ENCODE results near the gene SLC28A1.

SLC28A1 gene

DNA sequence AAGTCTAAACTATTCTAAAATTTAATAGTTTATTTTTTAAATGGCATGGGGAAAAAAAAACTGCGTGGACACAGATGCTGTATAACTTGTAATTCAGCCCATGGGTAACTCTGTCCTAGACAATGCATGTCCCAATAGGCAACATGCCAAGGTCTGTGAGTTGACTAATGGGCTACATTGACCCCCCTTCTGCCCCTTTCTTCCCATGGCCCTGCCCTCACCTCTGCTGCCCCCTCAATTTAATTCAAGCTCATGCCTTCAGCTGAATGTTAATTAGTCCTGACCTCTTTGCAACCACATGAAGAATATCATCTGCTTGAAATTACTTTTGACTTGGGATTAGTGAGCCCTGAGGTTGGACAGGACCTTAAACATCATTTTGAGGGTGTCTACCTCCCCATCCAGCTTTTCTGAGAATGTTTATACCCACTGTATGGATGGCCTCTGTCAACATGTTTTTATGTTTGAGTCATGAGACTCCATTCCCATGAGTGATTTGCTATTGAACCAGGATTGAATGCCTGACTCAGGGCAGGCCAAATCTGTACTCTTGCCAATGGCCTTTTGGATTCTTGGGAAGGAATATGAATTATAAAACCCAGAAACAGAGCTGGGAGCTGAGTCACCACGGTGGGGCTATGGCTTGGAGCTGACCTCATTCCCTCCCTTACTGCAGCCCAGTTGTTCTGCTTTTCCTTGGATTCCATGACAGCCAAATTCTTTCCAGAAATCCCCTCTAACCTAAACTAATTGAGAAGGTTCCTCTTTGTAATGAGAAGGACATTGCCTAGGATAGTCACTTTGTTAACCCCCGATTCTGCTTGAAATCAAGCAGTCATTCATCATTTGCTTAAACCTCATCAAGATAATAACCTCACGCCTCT, 63.7 kb downstream of the SLC28A1 start:
- peak in 1 of 2 experiments; percentile 15 for DNase-seq

DNA sequence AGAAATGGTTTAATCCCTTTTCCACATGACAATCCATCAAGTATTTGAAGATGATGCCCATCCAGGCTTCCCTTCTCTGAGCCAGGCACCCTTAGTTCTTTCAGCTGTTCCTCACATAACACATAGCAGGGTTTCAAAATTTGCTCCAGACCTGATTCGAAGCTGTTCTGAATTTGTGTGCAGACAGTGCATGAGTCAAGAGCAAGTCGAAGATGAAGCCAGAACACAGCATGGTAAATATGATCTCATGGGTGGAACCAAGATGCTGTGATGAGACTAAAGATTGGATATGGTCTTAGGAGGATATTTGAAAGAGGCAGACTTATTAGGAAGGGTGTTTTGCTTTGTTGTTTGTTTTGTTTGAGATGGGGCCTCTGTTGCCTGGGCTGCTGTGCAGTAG, 64.6 kb downstream of the SLC28A1 start:
- DNase-seq = no peak

DNA sequence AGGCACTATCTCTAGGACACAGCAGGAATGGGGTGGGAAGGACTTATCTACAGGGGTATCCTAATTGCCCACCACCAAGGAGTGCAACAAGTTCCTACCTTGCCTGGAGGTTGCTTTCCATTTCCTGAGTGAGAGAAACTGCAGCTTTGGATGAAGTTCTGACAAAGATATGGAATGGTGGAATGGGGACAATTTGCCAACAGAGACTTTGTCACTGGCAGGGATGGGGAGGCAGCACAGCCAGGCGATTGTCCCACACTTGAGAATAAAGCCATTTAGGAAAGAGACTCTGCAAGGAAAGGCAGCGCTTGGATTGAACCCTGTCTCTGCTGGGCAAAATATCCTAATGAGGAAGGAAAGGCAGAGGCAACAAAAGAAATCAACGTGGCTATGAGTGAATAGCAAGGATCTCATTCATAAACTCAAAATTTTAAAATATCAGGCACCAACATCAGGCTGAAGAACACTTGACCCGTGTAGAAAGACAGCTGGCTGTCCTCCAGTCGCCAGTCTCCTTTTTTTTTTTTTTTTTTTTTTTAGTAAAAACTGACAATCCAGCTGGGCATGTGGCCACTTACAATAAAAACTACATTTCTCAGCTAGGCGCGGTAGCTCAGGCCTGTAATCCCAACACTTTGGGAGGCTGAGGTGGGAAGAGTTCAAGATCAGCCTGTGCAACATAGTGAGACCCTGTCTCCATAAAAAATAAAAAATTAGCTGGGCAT, 65.5 kb downstream of the SLC28A1 start:
- no peak for DNase-seq

DNA sequence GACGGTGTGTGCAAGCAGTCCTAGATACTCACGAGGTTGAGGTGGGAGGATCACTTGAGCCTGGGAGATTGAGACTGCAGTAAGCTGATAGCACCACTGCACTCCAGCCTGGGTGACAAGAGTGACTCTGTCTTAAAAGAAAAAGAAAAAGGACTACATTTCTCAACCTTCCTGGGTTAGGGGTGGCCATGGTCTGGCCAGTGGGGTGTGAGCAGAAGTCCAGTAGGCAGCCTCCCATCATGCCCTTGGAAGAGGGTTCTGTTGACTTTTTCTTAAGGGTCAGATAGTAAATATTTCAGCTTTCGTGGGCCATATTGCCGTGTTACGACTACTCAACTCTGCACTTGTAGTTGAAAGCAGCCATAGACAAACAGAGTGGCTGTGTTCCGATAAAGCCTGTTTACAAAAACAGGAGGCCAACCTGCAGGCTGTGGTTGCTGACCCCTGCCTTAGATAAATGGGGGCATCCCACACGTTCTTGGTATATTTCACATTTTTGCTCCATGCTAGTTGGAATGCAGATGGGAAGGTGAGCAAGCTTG, 66.2 kb downstream of the SLC28A1 start:
- DNase-seq = no peak

DNA sequence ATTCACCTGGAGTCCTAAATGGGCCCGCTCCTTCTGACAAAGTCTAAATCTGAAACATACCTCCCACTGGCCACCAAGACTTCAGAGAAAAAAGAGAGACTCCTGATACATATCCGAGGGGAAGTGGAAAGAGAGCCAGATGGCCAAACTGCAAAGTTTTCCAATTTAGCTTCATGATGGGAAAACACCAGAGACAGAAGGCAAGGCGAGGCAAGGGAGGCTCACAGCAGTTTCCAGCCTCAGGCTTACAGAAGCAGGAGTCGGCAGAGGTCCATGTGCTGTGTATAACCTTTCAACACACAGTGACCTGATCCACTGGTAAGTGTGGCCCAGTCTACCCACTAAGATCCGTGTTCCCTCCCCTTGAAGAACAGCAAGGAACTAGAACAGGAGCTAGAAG, 67.3 kb downstream of the SLC28A1 start:
- no peak for DNase-seq

DNA sequence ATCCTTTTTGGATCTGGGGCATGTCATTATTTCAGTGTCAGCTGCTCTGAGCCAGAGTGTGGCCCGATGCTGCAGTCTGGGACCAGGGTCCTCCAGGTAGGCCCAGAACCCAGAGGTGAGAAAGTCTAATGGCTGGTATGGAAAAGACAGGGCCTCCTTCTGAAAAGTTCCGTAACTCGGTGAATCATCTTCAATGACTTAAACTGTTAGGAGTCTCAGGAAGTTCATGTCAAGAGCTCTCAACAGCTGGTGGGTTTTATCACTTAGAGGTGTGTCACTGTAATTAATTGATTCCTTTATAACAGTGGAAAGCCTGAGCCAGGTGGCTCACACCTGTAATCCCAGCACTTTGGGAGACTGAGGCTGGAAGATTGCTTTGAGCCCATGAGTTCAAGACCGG, 68.7 kb downstream of the SLC28A1 start:
- DNase-seq = no peak

DNA sequence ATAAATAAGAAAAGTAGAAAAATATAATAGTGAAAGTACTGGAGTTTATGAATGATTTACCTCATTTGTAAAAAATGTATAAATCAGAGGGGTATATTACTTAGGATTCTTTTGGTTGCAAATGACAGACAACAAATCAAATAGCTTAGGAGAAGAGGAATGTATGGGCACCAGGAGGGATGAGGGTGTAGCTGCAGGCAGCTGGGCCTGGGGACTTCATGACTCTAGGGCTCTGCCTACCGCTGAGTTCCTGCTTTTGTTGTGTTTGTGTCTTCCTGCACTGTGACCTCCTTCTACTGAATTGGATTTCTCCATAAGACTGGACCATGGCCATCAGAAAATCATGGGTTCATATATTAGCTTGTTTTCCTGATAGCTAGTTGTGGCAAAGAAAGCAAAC, 69.3 kb downstream of the SLC28A1 start:
- DNase-seq = no peak

DNA sequence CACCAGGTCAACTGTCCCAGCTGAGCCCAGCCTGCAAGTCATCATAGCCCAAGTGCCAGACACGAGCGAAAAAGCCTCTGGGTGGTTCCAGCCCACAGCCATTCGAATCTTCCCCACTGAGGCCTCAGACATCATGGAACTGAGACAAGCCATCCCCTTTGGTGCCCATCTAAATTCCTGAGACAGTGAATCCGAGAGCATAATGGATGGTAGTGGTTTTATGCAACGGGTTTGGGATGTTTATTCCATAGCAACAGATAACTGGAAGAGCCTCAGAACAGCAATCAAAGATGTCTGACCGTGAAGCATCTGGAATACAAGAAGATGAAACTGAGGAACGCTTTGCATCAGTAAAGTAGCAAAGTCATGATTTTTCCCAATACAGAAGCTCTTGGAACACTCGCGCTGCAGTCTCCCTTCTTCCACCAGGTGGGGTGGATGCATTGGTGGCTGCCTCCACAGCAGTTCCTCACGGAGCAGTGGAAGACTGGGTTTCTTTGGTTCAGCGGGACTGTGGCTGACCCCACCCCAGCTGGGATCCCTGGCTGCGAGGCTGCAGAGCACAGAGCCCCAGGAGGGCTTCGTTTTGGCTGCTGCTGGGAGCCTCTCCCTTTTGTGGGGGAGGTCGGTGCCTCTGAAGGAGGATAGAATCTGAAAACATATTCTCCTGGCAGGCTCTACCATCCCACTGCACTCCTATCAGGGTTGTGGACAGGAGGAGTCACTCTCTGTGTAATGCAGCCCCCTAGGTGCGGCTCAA, 70.8 kb downstream of the SLC28A1 start:
- DNase-seq = peak; percentile 26 to 50

DNA sequence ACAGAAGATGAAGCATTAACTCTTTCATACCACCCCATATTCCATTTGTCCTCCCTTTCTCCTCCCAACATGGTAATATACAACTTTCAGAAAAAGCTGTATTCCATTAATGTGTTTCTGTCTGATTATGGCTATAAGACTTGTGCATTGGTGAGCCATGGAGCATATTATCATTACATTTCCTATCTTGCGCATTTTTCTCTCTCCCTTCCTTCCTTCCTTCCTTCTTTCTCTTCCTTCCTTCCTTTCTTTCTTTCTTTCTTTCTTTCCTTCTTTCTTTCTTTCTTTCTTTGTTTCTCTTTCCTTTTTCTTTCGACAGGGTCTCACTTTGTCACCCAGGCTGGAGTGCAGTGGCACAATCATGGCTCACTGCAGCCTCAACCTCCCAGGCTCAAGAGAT, 71.7 kb downstream of the SLC28A1 start:
- no peak for DNase-seq

DNA sequence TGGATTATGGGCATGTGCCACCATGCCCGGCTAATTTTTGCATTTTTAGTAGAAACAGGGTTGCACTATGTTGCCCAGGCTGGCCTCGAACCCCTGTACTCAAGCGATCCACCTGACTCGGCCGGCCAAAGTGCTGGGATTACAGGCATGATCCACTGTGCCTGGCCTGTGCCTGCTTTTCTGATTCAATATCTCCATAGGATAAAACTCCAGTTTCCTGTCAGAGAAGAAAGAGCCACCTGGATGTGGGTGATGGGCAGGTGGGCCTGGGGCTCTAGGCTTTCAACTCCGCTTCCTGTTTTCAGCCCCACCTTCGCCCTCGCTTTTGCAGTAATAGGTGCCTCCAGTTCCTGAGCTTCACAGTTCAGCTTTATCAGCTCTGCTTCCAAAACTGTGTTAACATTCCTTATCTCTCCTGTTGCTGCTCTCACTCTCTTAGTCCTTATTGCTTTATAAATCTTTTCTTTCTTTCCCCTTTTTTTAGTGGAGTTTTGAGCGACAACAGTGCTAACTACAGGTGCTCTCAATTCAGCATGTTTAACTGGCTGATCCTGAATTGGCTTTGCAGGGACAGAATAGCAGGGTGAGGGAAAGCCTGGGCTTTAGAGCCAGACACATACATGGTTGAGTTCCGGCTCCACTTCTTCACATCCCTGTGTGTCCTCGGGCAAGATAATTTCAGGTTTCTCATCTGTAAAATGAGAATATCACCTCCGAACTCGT, 76.1 kb downstream of the SLC28A1 start:
- no peak for DNase-seq

DNA sequence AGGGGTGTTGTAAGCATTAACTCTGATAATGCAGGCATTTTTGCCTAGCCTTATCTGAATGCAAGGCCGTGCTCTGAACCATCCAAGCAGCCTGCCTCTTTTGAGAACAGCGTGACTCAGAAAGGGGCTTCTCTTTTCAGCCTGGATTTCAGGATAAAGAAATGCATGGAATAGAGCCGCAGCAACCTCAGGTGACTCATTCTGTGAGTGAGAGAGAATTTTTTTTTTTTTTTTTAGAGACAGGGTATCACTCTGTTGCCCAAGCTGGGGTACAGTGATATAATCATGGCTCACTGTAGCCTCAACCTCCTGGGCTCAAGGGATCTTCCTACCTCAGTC, 76.6 kb downstream of the SLC28A1 start:
- DNase-seq = no peak

DNA sequence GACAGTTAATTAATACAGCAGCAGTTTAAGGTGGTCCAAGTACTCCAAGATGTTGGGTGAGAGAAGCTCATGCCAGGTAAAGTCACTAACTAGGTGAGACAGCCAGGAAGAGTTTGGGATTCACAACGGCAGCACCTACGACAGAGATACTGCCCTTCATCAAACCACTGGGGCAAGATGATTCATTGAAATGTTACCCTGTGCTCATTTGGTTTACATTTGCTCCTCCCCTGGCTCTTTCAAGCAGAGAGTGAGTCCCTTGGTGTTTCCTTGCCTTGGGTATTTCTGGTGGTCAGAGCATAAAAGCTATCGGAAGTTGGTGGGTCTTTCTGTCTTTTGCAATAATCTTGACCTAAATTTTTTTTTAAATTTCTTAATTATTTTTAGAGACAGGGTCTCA, 77.2 kb downstream of the SLC28A1 start:
- no peak for DNase-seq

DNA sequence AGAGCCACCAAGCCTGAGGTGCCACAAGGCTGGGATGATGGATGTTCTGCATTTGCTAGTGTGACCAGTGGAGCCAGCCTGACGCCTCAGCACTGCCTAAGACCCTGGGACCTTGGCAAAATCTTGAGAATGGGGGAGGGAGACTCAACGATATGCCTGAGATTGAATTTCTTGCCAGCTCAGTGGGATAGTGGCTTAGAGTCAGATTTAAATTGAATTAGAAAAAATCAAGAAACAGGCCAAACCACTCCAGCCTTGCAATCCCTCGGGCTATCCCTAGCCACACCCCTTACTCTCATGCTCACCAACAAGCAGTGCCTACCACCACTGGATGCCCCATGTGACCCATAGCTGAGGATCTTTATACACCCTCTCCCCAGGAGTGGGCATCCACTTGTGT, 78.5 kb downstream of the SLC28A1 start:
- DNase-seq = no peak

DNA sequence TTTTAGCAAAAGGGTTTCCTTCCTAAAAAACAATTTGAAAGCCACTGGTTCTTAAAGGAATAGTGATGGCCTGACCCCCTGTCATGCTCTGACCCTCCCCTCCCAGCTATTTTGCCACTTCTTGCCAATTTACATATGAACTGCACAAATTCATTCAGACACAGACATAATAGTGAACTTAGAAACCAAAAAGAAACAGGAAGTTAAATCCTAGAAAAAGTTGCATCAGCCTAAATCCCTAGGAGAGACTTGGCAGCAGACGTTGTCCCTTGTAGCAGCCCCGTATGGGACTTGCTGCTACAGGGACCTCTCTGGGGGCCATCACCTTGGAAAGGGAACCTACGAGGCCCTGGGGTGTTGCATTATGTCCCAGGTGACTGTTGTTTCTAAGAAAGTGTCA, 82.9 kb downstream of the SLC28A1 start:
- no peak for DNase-seq

DNA sequence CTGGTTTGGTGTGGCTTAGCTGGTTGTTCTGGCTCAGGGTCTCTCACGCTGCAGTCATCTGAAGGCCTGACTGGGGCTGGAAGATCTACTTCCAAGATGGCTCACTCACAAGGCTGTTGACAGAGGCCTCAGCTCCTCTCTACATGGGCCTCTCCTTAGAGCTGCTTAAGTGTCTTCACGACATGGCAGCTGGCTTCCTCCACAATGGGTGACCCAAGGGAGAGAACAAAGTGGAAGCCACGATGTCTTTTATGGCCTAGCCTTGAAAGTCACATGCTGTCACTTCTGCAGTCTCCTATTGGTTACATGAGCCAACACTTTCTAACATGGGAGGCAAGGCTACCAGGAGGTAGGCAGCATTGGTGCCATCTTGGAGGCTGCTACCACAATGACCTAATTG, 83.8 kb downstream of the SLC28A1 start:
- no peak for DNase-seq

DNA sequence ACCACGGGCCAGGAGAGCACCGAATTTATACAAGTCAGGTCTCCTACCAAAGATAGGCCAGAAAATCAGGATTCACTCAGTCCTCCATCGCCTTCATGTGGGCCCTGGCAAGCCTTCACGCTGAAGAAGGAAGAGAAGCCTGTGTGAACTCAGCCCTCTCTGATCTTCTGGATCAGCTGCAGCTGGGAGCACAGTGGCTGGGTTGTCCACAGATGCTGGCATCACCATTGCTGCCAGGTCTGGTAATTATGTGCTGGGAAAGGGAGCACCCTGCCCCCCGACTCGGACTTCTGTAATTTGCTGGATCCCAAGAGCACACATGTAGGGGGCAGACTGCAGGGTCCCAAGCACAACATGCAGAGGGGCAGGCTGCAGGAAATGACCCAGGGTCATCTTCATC, 84.8 kb downstream of the SLC28A1 start:
- no peak for DNase-seq

DNA sequence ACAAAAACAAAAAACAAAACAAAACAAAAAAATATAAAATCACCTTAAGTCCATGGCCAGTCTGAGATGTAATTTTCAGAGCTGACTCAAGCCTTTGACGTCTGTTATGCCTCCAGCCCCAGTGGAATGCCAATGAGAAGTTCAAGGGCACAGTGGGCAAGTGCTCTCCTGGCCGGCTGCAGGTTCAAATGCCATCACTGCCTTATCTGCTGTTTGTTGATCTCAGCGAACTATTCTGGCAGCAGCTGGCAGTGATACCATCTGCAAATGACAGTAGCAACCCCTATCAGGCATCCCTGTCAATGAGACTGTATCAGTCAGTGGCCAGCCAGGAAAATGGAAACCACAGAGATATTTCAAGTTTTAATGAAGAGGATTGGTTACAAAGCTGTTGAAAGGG, 86.4 kb downstream of the SLC28A1 start:
- no peak for DNase-seq

DNA sequence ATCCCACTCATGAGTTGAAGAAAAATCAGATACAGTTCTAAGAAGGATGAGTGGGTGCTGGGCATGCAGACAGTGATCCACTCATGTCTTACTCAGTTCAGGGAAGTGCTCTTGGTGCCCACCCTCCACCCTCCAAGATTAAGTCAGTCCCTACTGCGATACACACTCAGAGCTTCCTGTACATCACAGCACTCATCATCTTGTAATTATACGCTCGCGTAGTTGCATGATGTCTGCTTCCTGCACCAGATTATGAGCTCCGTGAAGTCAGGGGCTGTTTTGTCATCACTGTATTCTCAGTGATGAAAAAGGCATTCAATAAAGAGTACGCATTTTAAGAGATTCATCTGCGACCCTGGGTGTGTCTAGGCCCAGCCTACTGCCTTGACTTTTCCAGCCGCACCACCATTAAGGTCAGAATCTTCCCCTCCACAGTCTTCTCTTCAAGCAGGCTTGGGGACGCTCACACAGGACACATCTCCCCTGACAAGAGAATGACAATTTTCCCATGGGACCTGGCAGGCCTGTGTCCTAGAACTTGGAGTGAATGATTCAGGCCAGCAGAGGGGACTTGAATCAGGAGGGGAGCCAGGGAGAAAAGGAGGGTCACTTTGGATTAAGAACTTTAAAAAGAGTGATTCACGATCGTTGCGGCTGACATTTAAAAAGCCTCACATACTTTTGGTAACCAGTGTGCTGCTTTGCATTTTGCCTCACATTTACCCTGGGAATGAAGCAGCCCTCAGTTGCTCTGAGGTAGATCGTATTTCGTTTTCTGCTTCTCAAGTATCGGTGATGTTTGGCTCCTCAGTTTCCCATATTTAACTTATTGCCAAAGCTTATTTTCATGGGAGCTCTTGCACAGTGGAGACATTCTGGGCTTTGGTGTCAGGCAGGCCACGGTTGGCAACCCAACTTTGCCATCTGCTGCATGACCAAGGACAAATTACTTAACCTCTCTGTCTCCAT, 89.3 kb downstream of the SLC28A1 start:
- DNase-seq = no peak

DNA sequence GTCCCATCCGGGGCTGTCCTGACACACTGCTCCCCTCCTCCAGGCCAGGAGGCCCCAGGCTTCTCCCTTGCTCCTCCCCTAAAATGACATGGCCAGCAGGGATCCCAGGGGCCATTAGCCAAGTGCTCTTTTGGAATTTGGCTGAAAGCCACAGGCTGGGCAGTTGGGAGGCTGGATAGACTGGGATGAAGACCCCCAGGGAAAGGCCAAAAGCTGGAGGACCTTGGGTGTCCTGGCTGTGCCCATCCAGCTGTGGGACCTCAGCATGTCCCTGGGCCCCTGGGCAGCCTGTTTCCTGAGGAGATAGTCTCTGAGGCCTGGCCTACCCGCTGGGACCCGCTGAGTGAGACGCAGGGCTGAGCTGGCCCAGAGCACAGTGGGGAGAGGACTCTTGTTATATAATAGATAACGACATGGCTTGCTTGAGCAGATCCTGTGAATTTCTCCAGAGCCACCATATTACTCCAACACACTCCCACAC, 91.4 kb downstream of the SLC28A1 start:
- DNase-seq = no peak

DNA sequence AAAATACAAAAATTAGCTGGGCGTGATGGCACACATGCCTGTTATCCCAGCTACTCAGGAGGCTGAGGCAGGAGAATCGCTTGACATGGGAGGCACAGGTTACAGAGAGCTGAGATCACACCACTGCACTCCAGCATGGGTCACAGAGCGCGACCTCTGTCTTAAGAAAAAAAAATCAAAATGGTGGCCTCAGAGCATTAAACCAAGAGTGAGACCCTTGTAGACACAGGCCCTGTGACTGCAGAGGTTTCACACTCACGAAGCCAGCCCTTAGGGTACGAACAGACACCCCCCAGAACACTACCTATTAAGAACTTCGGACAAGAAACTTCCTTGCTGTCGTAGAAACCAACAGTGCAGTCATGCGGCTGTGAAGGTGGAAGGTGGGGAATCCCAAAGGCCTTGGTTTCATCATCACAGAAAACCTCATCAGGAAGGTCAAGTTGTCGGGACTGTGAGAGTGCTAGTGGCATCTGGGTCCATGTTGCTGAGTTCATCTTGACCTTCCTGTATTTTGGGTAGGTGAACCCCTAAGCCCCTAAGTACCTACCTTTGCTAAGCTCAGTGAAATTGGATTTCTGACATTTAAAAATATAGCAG, 92.4 kb downstream of the SLC28A1 start:
- no peak for DNase-seq

DNA sequence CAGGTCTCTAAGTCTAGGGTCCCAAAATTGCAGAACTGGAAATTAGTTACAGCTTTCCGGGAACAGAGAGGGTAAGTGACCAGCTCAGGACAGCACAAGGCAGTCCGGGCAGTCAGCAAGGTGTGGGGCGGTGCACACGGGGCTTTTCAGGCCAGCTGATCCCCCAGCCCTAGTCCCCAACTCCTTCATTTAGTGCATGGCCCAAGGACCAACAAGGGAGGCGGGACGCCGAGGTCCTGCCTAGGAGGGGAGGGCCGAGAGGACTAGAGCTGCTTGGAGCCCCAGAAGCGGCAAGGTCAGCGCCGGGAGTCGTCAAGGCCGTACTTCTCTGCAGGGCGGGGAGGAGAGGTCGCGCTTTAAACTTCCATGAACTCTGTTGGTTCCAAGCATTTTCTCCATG, 95.2 kb downstream of the SLC28A1 start:
- no peak for DNase-seq

All from NCI-H446 (cell line).